ENCODE measurements around the gene HNRNPK. TPM values are rescaled to one million over a fixed set of nuclear protein-coding genes. Genes with fewer than 3 reads are reported as not detected.
"Not testable (repeated sequence)": the region's sequence is repeated elsewhere in the genome, so short reads cannot be mapped to it uniquely, and the experiment has no call there.

HNRNPK gene
- total RNA-seq, 6 experiments from 2014 or later: 520 to 678 (median 632) TPM

DNA sequence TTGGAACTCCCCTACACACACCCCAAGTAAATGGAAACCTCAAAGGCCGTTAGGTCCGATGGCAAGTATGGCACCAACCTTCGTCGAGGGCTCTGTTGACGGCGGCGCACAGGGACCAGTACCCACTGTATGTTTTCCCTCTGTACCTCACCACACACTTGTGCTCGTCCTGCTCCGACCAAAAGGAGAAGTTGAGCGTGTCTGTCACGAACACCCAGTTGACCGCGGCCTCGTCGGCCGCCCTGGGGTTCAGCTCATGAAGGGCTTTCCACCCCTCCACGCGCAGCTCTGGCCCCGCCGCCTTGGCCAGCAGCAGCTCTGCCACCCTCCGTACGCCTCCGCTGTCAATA, 24.0 kb downstream of the HNRNPK start:
- no peaks in the 10 kb centered on the region for H3K36me3 Mint-ChIP-seq (ENCODE audit: low read depth)
- peak overlapping the region; percentile 84; the same call in 1 of the 2 replicates for H3K4me3 Mint-ChIP-seq
- no peak for TF ChIP-seq CTCF (IDR thresholded peaks at IDR 0.05)
- no peak for DNase-seq
- no peaks in the 10 kb centered on the region for H3K9me3 Mint-ChIP-seq
- H3K4me1 Mint-ChIP-seq (ENCODE audit: low read depth): peaks cover 23% of the 10 kb centered on the region
- peak overlapping the region; percentile 71; the same call in 1 of the 2 replicates for H3K27ac Mint-ChIP-seq
- H3K27me3 Mint-ChIP-seq (ENCODE audit: insufficient read depth): peaks cover 4% of the 10 kb centered on the region

DNA sequence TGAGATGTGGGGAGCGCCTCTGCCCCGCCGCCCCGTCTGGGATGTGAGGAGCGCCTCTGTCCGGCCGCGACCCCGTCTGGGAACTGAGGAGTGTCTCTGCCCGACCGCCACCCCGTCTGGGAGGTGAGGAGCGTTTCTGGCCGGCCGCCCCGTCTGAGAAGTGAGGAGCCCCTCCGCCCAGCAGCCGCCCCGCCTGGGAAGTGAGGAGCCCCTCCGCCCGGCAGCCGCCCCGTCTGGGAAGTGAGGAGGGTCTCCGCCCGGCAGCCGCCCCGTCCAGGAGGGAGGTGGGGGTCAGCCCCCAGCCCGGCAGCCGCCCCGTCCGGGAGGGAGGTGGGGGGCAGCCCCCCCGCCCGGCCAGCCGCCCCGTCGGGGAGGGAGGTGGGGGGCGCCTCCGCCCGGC, 31.9 kb downstream of the HNRNPK start:
- not testable (repeated sequence) for H3K36me3 Mint-ChIP-seq (ENCODE audit: low read depth); H3K27me3 Mint-ChIP-seq (ENCODE audit: insufficient read depth); H3K4me1 Mint-ChIP-seq (ENCODE audit: low read depth); H3K9me3 Mint-ChIP-seq; H3K4me3 Mint-ChIP-seq; DNase-seq; H3K27ac Mint-ChIP-seq

GRCh38 chr9:83940590-83941303, 39.3 kb downstream of the HNRNPK start:
- TF ChIP-seq CTCF (IDR thresholded peaks at IDR 0.05): no peak
- H3K27ac Mint-ChIP-seq: no peak overlapping the region
- no peak overlapping the region for H3K4me3 Mint-ChIP-seq
- no peak for DNase-seq
- no peaks in the 10 kb centered on the region for H3K36me3 Mint-ChIP-seq (ENCODE audit: low read depth)
- H3K4me1 Mint-ChIP-seq (ENCODE audit: low read depth): peaks cover 12% of the 10 kb centered on the region
- no peaks in the 10 kb centered on the region for H3K9me3 Mint-ChIP-seq
- peaks cover 3% of the 10 kb centered on the region; the same call in 1 of the 2 replicates for H3K27me3 Mint-ChIP-seq (ENCODE audit: insufficient read depth)

GRCh38 chr9:83937861-83938455, 42.1 kb downstream of the HNRNPK start:
- Mint-ChIP-seq H3K4me1 (ENCODE audit: low read depth) (peaks cover 34% of the 10 kb centered on the region), H3K27me3 (ENCODE audit: insufficient read depth) (peaks cover 2% of the 10 kb centered on the region; the same call in 1 of the 2 replicates), H3K4me3 (no peak overlapping the region), H3K9me3 (no peaks in the 10 kb centered on the region), H3K36me3 (ENCODE audit: low read depth) (no peaks in the 10 kb centered on the region), H3K27ac (no peak overlapping the region)
- TF ChIP-seq CTCF (IDR thresholded peaks at IDR 0.05): peak; percentile 88
- DNase-seq: peak; percentile 60

DNA sequence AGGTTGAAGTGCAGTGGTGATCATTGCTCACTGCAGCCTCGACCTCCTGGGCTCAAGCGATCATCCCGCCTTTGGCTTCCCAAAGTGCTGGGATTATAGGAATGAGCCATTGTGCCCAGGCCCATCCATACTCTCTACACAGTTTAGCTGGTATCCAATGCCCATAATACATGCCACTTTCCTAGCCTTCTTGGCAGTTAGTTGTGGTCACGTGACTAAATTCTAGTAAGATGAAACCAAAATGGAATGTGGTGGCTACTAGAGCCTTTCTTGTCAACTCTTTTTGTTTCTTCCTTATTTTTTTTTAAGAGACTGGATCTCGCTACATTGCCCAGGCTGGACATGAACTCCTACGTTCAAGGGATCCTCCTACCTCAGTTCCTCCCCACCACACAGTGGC, 43.5 kb downstream of the HNRNPK start:
- H3K36me3 Mint-ChIP-seq (ENCODE audit: low read depth): no peaks in the 10 kb centered on the region
- H3K9me3 Mint-ChIP-seq: no peaks in the 10 kb centered on the region
- H3K27ac Mint-ChIP-seq: no peak overlapping the region
- H3K4me1 Mint-ChIP-seq (ENCODE audit: low read depth): peaks cover 40% of the 10 kb centered on the region
- no peak for TF ChIP-seq CTCF (IDR thresholded peaks at IDR 0.05)
- H3K27me3 Mint-ChIP-seq (ENCODE audit: insufficient read depth): peaks cover 1% of the 10 kb centered on the region; the same call in 1 of the 2 replicates
- H3K4me3 Mint-ChIP-seq: no peak overlapping the region
- no peak for DNase-seq

DNA sequence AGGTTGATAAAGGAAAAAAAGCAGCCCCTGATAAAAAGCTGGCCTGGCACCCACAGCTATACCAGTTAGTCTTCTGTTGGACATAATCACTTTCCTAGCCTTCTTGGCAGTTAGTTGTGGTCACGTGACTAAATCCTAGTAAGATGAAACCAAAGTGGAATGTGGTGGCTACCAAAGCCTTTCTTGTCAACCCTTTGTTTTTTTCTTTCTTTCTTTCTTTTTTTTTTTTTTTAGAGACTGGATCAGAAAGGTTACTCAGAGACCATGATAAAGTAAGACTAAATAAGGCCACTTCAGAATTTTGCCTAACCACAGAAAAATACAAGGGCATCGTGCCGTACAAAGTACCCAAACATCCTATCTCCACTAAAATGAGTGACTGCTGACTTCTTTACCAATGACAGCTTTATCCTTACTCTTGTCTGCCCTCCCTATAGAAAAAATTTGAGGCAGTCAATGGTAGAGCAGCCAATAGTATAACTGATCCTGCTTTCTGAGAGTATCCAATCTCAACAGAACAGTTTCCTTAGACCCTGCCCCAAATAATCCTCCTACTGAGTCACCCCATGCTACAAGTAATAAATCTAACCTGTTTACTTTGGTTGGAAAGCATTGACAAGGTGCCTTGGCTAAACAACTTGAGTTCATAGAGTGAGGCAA, 44.6 kb downstream of the HNRNPK start:
- no peak overlapping the region for H3K4me3 Mint-ChIP-seq
- H3K27ac Mint-ChIP-seq: peak overlapping the region; percentile 12; the same call in 1 of the 2 replicates
- no peaks in the 10 kb centered on the region for H3K9me3 Mint-ChIP-seq
- DNase-seq: peak; percentile 81
- H3K27me3 Mint-ChIP-seq (ENCODE audit: insufficient read depth): no peaks in the 10 kb centered on the region
- peaks cover 41% of the 10 kb centered on the region for H3K4me1 Mint-ChIP-seq (ENCODE audit: low read depth)
- TF ChIP-seq CTCF (IDR thresholded peaks at IDR 0.05): no peak
- no peaks in the 10 kb centered on the region for H3K36me3 Mint-ChIP-seq (ENCODE audit: low read depth)
